HG03469 (cell line): ENCODE results near the gene RAD23B.
"Not testable (repeated sequence)": the region's sequence is repeated elsewhere in the genome, so short reads cannot be mapped to it uniquely, and the experiment has no call there.

ENCODE experiments used
- ATAC-seq: cut with Tn5 transposase; IDR thresholded peaks from one replicate; pipeline ENCODE4 v1.9.1; 2021; ENCODE audit warnings: mild to moderate bottlenecking, moderate library complexity, moderate number of reproducible peaks; ENCODE audit not compliant: unreplicated experiment

The RAD23B gene

DNA sequence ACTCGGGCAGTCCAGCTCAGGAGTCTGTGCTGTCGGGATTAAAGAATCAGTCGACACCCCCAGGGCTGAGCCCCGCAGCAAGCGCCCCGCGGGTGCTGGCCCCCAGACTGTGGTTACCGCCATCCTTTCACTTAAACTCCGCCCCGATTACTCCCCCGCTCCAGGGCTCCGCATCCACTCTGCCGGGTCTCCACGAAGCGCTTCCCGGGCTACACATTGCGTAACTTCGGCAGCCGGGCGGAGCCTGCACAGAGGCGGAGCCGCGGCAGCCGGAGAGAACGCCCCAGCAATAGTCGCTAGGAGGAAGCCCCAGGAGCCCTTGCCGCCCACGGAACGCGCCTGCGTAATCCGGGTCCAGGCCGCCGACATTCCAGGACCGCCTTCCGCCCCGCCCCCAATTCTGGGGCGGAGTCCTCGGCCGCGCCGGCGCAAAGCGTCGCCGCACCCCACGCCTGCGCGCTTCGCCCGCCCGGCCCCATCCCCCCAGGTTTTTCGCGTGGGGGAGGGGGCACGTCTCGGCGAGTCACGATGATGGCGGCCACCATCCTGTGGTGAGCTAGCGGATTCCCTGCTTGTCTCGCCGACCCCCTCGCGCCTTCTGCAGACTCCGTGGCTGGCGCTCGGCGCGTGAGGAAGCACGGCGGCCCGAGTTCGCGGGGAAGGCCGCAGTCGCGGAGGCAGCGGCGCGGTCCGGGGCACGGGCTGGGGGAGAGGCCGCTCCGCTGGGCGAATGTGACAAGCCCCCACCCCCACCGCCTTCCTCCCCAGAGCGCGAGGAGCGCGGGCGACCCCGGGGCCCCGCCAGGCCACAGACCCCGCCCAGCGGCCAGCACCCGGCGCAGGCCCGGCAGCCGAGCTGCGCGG lies at the start of gene RAD23B:
RAD23B (plus strand) TSS at position 521 of the 864 bp plus-strand sequence. CDS start 351 bp downstream, outside the sequence.
- peak; percentile 90 for ATAC-seq

DNA sequence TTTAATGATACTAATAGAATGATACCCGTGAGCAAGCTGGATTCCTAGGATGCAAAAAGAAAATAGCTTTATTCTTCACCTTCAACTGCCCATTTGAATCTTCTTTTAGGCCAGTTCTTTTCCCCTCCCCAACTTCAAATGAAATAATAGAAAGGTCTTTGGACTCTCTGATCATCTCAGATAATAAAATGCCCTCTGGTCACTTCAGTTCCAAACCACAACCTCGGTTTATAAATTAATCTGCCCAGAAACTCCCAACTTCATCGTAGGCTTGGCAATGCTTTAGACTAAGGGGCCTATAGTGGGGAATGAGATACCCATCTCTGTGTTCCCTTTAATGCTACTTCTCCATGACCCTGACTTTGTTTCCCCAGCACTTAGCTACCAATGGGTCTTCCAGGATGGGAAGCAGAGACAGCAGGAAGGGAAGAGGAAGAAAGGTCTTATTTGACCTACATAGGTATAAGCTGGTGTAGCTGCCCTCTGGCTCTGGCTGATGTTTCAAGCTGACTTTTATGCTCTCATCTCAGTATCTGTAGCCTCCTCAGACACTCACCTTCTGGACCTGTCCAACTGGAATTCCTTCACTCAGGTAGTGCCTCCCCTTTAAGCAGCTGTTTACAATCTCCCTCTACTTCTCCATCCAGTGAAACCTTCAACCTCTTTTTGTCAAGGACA lies 47.2 kb upstream of the RAD23B start:
- no peak for ATAC-seq

DNA sequence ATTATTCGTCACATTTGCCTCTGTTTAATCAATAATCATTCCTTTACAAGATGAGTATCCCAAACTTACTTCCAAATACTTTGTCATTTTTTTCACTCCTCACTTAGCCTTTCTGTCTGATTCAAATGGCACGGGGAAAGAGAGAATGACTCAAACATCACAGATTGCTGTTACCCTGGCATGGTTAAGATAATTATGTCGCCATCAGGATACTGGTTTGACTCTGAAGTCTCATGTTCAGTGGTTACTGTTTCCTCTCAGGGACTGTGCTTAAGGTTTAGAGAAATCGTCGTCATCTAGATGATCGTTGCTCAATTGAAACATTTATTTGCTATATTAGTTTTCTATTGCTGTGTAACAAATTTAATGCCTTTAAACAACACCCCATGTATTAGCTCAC lies 45.2 kb upstream of the RAD23B start:
- ATAC-seq, result no peak

DNA sequence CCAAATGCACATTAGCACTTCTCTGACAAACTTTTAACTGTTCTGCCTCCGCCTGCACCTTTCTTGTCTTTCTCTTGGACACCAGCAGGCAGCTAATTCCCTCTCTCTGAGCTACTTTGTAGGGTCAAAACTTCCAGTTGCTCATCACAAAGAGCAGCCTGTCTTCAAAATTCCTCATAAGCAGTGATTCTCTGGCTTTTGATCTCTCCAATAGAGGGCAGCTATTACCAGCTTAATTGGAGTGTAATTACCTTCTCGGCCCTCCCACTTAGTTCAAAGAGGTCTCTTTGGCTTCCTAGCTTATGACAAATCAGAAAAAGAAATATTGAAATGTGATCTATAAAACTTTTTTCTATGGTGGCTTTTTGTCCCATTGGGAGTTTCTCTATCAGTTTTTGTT lies 43.6 kb upstream of the RAD23B start:
- no peak for ATAC-seq

DNA sequence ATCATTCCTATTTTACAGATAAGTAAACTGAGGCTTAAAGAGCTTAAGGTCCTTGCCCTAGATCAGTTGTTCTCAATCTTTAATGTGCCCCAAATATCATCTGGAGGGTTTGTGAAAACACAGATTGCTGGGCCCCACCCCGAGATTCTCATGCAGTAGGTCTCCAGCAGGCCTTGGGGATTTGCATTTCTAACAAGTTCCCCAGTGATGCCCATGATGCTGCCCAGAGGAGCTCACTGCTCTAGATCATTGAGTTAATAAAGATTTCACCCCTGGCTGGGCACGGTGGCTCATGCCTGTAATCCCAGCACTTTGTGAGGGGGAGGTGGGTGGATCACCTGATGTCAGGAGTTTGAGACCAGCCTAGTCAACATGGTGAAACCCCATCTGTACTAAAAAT lies 42.8 kb upstream of the RAD23B start:
- no peak for ATAC-seq

DNA sequence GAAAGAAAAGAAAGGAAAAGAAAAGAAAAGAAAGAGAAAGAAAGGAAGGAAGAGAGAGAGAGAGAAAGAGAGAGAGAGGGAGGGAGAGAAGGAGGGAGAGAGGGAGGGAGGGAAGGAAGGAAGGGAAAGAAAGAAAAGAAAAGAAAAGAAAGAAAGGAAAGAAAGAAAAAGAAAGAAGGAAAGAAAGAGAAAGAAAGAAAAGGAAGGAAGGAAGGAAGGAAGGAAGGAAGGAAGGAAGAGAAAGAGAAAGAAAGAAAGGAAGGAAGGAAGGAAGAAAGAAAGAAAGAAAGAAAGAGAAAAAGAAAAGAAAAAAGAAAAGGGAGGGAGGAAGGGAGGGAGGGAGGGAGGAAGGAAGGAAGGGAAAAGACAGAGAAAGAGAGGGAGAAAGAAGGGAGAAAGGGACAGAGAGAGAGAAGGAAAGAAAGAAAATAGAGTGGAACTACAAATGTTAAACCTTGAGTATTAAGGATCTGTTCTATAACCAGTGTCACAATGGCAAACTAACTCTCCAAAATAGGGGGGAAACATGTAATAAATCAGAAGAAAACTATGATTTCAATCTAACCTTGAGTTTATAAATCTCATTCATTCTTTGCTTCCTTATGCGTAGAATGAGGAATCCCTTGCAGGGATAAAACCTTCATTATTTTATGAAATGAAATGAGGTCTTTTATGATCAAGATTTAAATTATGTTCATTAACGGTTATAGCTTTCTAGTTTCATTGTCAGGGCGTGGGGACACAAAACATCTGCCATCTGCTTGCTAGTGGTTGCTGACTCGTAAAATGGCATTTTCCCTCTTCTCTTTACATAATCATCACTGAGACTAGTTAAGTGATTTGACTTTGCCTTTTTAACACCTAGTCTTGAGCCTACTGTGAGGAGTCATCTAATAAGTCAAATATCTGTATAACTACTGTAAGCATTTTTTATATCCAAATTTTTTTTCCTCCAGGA lies 40.7 kb upstream of the RAD23B start:
- ATAC-seq, result no peak

DNA sequence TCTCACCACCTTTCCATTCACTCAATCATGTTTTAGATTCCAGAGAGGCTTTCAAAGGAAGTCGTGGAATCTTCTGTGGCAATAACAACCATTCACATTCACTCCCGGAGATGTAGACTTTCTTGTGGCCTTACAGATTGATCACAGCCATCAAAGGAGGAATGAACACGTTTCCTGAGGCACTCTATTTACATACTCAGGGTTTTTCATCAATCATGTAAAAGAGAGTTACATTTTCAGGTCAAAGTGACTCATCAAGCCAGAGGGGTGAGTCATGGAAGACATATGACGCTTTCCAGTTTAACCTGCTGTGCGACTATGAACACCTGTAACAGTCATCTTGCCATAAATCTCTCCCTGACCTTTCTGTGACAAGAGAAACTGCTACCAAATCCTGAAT lies 39.3 kb upstream of the RAD23B start:
- peak; percentile 65 for ATAC-seq

DNA sequence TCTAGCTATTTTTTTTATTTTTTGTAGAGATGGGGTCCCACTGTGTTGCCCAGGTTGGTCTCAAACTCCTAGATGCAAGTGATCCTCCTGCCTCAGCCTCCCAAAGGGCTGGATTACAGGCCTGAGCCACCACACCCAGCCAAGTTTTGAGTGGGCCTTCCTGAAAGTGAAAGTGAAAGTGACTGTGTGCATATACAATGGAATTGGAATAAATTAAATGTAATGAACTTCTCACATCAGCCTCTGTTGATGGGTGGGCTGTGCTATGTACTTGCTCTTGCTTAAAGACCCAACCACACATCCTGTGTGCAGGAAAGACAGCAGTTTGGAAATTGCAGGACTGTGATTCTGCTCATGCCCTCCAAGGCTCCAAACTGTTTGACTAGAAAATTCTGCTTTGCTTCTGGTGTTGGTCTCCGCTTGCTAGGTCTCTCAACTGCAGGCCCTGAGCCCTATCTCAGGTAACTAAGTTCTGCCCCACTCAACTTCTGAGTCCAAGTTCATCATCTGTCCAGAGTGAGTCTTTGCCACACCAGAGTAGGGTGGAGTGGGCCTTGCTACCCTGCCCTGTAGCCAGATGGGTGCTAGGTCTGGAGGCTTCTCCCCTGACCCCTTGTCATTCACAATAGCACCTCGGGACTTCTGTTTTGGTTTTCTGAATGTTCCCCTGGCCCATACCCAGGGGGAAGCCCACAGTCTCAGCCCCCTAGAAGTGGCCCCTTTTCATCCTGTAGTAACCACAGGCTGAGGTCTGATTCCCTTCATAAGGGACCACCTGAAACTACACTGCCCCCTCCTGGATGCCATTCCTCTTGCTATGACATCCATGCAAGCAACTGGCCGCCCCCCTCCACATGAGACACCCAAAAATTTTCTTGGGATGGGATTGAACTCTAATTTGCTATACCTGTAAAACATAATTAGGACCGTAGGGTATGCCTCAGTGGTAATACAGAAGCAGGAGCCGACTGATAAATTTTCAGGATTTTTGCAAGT lies 36.5 kb upstream of the RAD23B start:
- ATAC-seq, result no peak

DNA sequence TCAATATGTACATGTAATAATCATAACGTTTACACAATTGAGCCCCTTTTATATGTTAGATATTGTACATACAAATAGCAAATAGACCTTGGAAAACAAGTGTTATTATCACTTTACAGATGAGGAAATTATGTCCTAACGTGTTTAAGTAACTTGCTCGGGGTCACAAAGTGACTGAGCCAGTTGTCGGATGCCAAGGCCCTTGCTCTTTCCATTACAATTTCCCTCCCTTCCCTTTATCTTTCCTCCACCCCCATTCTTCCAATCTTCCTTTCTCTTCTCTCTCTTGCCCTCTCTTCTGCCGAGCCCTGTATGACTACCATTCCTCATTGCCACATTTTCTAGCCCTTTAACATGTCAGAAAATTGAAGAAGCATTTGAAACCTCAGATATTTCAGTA lies 34.4 kb upstream of the RAD23B start:
- ATAC-seq, result no peak

DNA sequence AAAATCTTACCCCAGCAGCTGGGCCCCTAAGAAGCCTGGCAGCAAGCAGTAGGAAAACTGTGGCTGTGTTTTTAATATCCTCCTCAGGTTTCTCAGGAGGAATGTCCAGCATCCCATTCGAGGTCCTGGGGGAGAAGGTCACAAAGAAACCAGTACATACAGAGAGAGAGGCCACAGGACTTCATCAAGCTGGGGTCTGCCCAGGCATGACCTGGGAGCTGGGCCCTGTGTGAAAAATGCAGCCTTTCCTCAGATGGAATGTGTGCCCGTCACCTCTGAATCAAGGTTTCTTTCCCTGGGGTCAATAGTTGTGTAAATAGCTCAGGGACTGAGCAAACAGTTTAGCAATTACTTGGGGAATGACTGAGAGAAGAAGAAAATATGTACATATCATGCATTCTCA lies 33.9 kb upstream of the RAD23B start:
- no peak for ATAC-seq

DNA sequence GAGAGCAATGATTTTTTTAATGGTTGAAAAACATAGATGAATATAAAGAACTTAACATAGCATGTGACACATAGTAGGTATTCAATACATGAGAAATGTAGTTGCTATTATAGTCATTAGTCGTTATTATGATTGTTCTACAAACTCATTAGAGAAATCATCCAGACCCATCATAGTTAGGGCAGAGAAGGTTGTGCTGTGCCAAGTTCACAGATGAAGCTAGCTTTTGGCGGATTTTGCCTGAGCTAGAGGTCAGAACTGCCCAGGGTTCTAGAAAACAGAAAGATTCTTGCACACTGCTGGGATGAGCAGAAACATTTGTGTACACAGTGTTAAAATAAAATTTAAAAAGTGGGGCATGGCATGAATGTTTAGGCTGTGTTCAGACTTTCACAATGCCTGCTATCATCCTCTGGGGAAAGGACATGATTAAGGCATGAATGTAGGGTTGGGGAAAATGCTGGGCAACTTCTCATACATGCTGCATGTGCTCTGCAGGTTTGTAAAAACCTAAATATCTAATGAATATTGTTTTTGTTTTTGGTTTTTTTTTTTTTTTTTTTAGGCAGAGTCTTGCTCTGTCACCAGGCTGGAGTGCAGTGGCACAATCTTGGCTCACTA lies 33.3 kb upstream of the RAD23B start:
- ATAC-seq, result no peak

DNA sequence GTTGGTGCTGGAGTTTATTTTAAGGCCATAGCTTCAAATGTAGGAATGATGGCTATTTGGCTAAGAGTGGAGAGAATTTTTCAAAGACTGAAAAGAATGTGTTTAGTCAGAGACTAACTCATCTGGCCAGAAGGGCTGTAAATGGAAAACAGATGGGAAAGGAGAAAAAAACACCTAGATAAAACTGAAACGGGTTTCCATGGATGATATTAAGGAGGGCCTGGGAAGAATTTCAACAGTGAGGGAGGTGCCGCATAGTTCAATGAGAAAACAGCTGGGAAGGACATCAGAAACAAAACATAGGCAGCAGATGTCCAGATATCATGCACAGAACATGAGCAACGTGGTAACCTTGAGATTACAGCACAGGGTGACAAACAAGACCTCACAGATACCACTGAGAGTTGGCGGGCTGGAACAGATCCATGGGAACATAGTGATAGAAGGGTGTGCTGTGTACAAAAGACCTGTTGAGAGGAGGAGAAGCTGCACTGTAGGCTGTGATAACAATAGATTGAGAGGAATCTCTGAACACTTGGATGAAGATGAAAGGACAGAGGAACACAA lies 31.2 kb upstream of the RAD23B start:
- no peak for ATAC-seq

DNA sequence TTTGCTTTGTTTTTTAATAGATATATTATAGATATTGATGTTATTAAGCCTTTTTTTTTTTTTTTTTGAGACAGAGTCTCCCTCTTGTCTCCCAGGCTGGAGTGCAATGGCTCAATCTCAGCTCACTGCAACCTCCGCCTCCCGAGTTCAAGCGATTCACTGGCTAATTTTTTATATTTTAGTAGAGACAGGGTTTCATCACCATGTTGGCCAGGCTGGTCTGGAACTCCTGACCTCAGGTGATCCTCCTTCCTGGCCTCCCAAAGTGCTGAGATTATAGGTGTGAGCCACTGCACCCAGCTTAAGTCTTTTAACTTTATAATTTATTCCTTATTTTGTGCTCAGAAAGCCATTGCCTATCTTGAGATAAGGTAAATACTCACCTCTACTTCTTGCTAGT lies 24.2 kb upstream of the RAD23B start:
- no peak for ATAC-seq

DNA sequence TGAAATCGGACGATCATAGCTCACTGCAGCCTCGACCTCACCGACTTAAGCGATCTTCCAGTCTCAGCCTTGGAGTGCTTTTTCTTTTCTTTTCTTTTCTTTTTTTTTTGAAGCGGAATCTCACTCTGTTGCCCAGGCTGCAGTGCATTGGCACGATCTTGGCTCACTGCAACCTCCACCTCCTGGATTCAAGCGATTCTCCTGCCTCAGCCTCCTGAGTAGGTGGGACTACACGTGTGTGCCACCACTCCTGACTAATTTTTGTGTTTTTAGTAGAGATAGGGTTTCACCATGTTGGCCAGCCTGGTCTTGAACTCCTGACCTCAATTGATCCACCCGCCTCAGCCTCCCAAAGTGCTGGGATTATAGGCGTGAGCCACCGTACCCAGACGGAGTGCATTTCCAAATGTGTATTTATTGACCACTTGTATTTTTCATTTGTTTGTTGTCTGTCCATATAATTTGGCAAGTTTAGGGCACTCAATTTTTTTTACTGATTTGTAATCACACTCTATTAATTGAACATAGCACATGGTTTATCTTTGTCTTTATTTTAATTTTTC lies 23.2 kb upstream of the RAD23B start:
- not testable (repeated sequence) for ATAC-seq

DNA sequence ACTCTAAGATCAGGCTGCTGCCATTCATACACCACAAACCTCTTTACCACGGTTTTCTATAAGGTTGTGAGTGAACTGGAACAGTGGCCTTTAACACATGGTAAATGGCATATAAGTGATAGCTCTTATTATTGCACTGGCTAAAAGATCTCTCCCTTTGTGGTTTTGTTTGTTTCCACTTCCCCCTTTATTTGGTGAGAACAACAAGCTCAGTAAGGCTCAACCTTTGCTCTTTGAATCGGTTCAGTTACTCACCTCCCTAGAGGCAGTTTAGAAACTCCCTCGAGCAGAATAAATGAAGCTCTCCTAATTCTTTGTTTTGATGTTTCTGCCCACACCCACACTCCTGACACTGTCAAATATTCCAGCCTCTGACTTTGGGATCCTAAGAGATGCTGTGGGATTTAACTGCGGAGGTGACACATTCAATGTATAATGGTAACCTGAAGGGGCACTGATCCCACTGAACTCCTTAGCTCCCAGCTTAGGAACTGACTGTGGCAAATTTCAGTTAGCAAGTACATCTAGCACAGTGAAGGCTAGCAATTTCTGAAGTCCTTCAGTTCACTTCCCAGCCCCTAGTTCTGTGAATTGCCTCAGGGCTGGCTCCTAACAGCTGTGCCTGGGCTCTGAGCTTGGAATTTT lies 22.5 kb upstream of the RAD23B start:
- ATAC-seq, result peak; percentile 100

DNA sequence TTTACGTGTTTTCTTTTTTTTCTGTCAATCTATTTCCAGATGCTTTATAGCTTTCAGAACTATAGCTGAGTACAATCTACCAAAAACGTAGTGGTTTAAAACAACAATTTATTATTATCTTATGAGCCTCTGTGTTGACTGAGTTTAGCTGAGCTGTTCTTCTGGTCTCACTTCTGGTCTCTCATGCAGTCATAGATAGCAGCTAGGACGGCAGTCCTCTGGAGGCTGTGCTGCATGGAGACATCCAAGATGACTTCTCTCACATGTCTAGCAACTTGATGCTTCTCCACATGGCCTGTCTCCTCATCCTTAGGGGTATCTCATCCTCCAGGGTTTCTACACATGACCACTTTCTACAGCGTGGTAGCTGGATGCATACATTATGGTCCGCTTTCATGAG lies 22.0 kb upstream of the RAD23B start:
- ATAC-seq, result no peak

DNA sequence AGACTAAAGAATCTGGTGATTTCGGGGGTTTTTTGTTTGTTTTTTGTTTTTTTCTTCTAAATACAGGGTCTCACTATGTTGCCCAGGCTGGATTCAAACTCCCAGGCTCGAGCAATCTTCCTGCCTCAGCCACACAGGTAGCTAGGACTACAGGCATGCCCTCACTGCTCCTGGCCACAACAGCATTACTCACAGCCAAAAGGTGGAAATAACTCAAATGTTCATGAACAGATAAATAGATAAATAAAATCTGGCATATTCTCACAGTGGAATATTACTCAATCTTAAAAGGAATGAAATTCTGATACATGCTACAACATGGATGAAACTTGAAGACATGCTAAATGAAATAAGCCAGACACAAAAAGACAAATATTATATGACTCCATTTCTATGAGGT lies 19.8 kb upstream of the RAD23B start:
- ATAC-seq, result no peak

DNA sequence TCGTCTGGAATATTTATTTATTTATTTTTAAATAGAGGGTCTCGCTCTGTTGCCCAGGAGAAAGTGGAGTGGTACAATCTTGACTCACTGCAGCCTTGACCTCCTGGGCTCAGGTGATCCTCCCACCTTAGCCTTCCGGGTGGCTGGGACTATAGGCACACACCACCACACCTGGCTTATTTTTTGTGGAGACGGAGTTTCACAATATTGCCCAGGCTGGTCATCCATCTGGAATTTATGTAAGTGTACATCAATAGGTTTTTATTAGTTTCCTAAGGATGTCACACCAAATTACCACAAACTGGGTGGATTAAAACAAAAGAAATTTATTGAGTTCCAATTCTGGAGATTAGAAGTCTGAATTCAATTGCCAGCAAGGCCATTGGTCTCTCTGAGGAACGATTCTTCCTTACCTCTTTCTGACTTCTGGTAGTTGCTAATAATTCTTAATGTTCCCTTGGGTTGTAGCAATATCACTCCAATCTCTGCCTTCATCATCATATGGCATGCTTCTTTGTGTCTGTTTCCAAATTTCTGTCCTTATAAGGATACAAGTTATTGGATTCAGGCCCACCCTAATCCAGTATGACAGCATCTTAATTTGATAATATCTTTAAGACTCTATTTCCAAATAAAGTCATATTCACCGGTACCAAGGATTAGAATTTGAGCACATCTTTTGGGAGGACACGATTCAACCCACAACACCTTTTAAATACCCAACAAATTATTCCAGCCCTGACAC lies 16.3 kb upstream of the RAD23B start:
- ATAC-seq, result no peak
